ENCODE data around the gene MYBPH. TPM values are rescaled to one million over a fixed set of nuclear protein-coding genes. Genes with fewer than 3 reads are reported as not detected.

MYBPH gene, protein sequence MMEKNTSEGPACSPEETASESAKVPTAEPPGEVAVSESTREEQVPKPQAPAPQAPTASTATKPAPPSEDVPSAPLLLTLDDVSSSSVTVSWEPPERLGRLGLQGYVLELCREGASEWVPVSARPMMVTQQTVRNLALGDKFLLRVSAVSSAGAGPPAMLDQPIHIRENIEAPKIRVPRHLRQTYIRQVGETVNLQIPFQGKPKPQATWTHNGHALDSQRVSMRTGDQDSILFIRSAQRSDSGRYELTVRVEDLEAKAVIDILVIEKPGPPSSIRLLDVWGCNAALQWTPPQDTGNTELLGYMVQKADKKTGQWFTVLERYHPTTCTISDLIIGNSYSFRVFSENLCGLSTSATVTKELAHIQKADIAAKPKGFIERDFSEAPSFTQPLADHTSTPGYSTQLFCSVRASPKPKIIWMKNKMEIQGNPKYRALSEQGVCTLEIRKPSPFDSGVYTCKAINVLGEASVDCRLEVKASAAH
- polyA plus RNA-seq (2014; cell fraction: cytosol; rRNA removed) = not detected in 2 replicates
- polyA plus RNA-seq (2014; cell fraction: nucleus; rRNA removed) = not detected in 2 replicates

GRCh38 chr1:203175237-203175826 lies at the start of gene MYBPH:
TSS of gene MYBPH (minus strand) at chr1:203175826. CDS start at chr1:203175755, 71 bp downstream.
- DNase-seq (ENCODE audit: low spot score) = no peak

- no peak for DNase-seq (ENCODE audit: low spot score)
These were observed 49.4 kb upstream of the MYBPH start for GRCh38 chr1:203225071-203225470.

- DNase-seq (ENCODE audit: low spot score) = no peak
These were observed 47.6 kb upstream of the MYBPH start for GRCh38 chr1:203223012-203223775.

- DNase-seq (ENCODE audit: low spot score) = no peak
These were observed 44.3 kb upstream of the MYBPH start for GRCh38 chr1:203219934-203220333.

DNA sequence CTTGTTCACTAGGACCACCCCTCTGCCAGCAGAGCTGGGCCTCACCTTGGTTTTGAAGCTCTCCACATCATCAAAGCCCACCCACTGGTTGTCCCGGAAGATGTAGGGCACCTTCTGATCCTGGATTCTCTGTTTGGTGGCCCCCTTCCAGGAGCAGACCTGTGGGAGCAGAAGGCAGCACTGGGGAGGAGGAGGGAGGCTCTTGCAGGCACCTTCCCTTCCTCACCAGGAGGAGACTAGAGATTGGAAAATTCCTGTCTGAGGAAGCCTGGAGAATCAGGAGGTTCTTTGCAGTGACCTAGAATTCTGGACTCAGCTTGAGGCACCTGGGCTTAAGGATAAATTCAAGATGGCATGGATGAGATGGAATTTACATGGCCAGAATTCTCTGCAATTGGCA lies 43.5 kb upstream of the MYBPH start:
- DNase-seq (ENCODE audit: low spot score) = no peak

DNA sequence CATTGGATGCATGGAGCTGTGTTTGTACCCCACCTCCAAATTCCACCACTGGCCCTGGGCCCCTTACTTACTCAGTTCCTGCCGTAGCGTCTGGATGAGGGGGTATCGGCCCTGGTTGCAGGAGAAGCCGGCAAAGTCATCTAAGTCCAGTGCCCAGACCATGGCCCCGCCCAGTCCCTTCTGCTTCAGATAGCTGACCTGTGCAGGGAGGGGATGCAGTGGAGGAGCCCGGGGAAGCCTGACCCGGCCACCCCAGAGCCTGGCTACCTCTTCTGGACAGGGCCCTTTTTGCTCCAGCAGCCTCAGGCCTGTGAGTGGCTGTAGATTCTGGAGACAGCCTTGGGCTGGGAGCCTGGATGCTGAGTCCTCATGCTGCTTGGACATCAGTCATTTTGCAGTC lies 42.0 kb upstream of the MYBPH start:
- DNase-seq (ENCODE audit: low spot score) = no peak

DNA sequence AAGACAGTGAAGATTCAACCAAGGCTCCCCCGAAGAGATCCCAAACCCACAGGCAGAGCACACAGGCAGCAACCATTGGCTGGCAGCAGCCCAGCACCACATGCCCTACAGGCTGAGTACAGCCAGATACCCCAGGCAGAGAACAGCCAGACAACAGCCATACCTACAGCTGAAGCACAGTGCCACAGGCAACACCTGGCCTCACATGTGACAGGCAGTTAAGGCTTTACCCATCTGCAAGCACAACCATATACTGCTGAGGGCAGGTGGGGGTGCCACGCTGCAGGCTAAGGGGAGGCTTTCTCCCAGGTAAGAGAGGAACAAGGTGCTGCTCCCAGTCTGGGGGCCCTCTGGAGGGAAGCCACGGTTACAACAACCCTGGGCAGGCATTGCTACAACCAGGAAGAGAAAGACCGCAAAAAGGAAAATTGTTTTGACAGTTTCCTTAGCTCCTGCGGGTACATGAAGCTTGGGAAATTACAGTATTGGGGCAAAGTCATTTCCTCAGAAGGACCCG lies 41.6 kb upstream of the MYBPH start:
- no peak for DNase-seq (ENCODE audit: low spot score)

DNA sequence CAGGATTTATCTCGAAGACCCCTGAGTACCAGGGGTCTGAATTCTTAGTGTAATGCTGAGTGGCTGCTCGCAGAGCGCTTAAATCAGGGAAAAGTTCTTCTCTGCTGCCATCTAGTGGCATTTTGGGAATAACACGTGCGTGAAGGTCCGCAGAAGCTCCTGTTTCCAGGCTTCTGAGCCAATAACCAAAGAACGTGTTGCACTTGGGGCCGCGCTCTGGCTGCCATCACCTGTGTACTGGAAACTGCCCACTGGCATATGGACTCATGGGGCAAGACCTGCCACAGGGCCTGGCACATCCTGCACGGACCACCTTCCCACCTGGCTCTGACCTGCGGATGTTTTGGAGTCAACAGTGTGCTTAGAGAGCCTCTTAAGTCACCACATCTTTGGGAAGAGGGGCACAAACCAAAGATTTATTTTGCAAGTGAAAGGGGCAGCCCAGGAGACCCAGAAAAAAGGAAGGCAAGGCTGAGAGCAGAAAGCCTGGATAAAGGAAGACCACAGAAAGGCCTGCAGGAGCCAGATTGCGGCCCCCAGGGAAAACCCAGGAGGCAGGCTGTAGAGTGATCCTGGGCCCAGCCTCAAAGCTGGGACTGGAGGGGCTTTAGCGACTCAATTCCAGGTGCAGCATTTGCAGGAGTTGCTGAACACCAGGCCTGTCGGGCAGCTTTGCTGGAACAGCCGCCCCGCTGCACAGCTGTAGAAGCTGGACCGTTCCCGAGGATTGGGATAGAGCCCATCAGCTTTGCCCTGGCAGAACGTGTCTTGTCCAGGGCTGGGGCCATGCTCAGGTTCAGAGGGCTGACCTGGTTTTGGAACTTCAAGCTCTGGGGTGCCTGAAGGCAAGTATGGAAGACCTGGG lies 40.9 kb upstream of the MYBPH start:
- peak; percentile 69 for DNase-seq (ENCODE audit: low spot score)

DNA sequence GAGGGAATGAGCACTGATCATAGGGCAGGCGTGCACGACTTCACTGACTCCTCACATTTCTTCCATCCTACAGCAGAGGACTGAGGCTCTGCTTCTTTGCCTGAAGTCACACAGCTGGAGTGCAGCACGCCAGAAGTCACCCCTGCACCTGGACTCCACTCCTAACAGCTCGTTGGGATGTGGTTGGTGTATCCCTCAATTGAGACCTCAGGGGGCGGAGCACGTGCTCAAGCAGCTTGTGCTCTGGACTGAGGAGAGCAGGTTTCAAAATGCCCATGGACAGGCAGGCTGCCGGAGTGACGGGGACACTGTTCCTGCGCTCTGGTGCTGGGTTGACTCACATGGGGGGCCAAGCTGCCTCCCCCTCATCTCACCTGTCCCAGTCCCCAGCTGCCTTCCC lies 39.9 kb upstream of the MYBPH start:
- no peak for DNase-seq (ENCODE audit: low spot score)

GRCh38 chr1:203214871-203215270 lies 39.2 kb upstream of the MYBPH start:
- DNase-seq (ENCODE audit: low spot score) = no peak

DNA sequence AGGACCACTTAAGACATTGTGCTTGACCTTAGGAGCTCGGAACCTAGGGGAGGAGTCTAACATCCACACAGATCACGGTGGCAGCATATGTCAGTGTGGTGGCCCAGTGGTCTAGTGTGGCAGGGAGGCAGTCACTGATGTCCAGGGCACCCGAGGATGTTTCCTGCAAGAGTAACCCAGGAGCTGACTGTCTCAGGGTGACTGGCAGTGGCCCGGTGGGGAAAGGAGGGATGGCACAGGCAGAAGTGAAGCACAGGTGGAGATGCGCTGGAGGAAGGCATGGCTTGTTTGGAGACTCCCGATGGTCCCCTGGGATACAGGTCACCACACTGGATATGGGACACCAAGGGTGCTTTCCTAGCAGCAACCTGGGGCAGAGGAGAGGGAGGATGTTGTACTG lies 37.5 kb upstream of the MYBPH start:
- no peak for DNase-seq (ENCODE audit: low spot score)

- DNase-seq (ENCODE audit: low spot score) = no peak
These were observed 36.2 kb upstream of the MYBPH start for GRCh38 chr1:203211812-203212211.

DNA sequence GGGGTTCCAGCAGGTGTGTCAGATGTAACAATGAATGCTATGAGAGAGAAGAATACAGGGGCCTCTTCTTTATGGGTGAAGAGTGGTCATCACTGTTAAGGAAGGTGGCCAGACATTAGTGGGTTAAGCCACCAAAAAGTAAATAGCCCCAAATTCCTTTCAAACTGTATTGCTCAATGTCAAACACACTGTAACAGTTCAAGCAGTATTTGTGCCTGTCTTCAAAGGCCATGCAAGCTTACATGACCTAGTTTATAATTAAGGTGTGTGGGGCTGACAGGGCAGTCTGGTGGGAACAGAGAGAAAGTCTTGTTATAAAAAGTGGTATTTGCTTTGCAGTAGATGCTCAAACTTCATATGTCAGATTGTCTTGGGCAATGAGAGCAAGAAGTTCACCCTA lies 35.4 kb upstream of the MYBPH start:
- no peak for DNase-seq (ENCODE audit: low spot score)

DNA sequence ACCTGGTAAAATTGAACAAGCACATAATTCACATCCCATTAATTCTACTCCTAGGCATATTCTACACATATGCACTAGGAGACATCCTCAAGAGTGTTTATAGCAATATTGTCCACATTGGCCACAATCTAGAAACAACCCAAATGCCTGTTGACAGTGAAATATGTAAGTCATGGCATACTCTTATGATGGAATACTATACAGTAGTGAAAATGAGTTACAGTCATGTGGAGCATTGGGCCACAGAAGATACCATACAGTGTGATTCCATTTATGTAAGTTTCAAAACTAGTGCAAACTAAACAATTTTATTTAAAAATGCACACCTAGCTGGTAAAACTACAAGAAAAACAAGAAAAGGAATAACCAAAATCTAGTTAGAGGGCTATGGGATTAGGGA lies 34.7 kb upstream of the MYBPH start:
- DNase-seq (ENCODE audit: low spot score) = no peak

DNA sequence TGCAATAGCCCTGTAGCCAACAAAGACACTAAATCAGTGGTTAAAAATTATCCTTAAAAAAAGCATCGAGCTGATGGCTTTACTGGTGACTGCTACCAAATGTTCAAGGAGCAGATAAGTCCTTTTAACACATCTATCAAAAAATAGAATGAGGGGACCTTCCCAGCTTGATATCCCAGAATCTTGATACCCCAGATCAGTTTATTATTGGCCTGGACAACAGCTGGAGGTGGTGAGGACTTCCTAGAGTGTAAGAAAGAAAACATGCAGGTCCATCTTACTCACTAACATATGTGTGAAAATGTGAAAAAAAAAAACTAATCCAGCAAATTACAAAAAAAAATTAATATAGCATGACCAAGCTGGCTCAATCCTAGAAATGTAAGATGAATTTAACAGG lies 32.6 kb upstream of the MYBPH start:
- DNase-seq (ENCODE audit: low spot score) = no peak

GRCh38 chr1:203207751-203208150 lies 32.1 kb upstream of the MYBPH start:
- no peak for DNase-seq (ENCODE audit: low spot score)

- DNase-seq (ENCODE audit: low spot score) = no peak
These were observed 30.6 kb upstream of the MYBPH start for GRCh38 chr1:203206129-203206687.

- DNase-seq (ENCODE audit: low spot score) = no peak
These were observed 29.1 kb upstream of the MYBPH start for GRCh38 chr1:203204756-203205155.

DNA sequence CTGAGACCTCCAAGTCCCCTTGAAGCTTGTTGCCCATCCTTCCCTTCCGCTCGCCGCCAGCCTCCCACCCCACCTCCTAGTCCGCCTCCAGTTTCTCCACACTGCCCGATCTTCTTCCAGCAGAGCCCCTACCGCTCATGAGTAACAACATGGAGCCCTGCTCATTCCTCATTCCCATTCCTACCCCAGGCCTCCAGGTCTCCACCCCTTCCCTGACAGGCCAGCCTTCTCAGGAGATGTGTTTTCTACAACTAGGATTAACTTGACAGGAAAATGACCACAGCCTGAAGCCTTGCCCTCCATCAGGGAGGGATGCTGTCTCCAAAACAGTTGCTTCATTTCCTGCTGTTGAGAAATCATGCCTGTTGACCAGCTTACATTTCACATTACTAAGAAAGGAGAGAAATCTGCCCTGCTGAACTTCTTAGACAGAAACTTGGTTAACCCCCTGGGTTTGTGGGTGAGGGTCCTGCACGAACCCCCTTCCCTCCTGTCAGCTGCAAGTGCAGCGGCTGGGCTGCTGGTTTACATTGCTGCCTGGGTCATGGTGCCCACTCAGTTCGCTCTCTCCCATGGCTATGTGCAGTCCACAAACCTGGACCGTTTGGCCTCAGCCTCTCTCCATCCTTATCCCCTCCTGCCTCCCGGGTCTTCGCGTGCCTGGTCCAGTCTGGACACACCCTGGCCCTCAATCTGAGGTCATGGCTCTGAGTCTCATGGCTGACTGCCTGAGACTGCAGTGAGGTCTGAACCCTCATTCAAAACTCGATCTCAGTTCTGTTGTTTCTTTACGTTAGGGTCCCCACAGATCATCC lies 27.0 kb upstream of the MYBPH start:
- DNase-seq (ENCODE audit: low spot score) = no peak

Data from SK-N-DZ (cell line).